GM12873 (cell line): ENCODE results near the gene CBFA2T3.

Source experiments
- CTCF ChIP-seq: IDR thresholded peaks from 2 replicates; pipeline ENCODE4 v1.5.1; 2012; ENCODE audit warnings: low read depth, mild to moderate bottlenecking, moderate library complexity, low read length, control low read depth; ENCODE audit not compliant: insufficient read depth; ENCODE audit errors: missing control alignments

CBFA2T3 gene

GRCh38 chr16:88988980-88989811, 12.2 kb upstream of the CBFA2T3 start:
- no peak for TF ChIP-seq CTCF

- no peak for TF ChIP-seq CTCF
These were observed 8.5 kb upstream of the CBFA2T3 start for GRCh38 chr16:88985521-88985920.

GRCh38 chr16:88983771-88984687, 7.0 kb upstream of the CBFA2T3 start:
- no peak for TF ChIP-seq CTCF

GRCh38 chr16:88983165-88983564, 6.2 kb upstream of the CBFA2T3 start:
- no peak for TF ChIP-seq CTCF

GRCh38 chr16:88982286-88983084, 5.5 kb upstream of the CBFA2T3 start:
- no peak for TF ChIP-seq CTCF

GRCh38 chr16:88979353-88980015, 2.5 kb upstream of the CBFA2T3 start:
- TF ChIP-seq CTCF: no peak
